Stromal cell of bone marrow (primary cell): ENCODE data around the gene OR5D13.

Experiments
- DNase-seq: peaks from one replicate; pipeline ENCODE4 v3.0.0-alpha.2; 2012; ENCODE audit warnings: low read depth

OR5D13 gene

GRCh38 chr11:55773138-55773537 is at the start of gene OR5D13:
TSS of gene OR5D13 (plus strand) at chr11:55773438. CDS start at chr11:55773438, 0 bp downstream.
- DNase-seq: no peak

GRCh38 chr11:55726715-55727324 is 46.4 kb upstream of the OR5D13 start:
- DNase-seq: no peak

DNA sequence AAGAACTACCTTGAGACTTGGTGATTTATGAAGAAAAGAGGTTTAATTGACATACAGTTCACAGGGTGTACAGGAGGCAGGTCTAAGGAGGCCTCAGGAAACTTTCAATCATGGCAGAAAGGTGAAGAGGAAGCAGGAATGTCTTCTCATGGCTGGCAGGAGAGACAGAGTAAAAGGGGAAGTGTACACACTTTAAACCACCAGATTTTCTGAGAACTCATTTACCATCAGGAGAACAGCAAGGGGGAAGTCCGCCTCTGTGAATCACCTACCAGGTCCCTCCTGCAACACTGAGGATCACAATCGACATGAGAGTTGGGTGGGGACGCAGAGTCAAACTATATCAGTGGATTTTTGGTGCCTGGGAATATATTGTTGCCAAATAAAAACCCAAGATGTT is 40.3 kb upstream of the OR5D13 start:
- no peak for DNase-seq

- DNase-seq: no peak
Measured at GRCh38 chr11:55791606-55792005, 18.4 kb downstream of the OR5D13 start.

DNA sequence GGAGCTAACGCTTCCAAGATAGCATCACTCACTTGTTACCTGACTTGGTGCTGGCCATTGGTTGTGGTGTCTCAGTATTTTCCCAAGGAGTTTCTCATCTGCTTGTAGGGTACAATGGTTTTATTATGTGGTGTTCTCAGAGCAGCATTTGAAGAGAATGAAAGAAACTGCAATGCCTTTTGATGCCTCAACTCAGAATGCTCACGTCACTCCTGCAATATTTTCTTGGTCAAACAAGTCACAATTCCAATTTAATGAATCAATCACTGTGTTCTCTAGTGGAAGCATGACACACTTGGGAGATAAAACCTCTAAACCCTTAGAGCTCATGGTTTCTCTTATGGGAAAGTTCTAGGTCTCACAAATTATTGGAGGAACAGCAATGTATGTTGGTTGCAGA is 20.1 kb downstream of the OR5D13 start:
- DNase-seq: no peak

DNA sequence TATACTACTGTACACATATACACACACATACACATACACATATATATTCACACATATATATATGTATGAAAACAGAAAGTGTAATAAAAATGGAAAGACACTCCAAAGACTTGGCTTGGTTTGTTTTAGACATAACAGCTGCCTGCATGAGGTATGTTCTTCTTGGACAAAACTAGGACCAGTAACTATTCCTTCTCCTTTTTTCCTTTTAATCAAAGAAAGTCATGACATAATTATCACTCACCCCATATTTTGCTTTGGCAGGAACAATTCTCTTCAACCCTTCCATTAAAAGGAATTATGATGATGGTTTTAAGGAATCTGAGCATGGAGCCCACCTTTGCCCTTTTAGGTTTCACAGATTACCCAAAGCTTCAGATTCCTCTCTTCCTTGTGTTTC is 22.0 kb downstream of the OR5D13 start, which contains the start of gene OR5D14:
OR5D14 (plus strand) TSS at position 301 of the 400 bp plus-strand sequence; CDS start at position 301, 0 bp downstream.
- DNase-seq: no peak

DNA sequence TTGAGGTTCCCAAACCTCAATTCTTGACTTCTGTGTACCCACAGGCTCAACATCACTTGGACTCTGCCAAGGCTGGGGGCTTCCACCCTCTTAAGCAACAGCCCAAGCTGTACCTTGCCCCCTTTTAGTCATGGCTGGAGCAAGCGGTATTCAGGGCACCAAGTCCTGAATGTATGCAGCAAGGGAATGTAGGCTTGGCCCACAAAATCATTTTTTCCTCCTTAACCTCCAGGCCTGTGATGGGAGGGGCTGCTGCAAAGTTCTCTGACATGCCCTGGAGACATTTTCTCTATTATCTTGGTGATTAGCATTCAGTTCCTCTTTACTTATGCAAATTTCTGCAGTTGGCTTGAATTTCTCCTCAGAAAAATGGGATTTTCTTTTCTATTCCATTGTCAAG is 33.0 kb downstream of the OR5D13 start:
- DNase-seq: no peak

GRCh38 chr11:55811067-55811466 is 37.8 kb downstream of the OR5D13 start, which contains the start of gene OR5L1:
TSS of gene OR5L1 (plus strand) at chr11:55811367. CDS start at chr11:55811467, 100 bp downstream.
- no peak for DNase-seq

DNA sequence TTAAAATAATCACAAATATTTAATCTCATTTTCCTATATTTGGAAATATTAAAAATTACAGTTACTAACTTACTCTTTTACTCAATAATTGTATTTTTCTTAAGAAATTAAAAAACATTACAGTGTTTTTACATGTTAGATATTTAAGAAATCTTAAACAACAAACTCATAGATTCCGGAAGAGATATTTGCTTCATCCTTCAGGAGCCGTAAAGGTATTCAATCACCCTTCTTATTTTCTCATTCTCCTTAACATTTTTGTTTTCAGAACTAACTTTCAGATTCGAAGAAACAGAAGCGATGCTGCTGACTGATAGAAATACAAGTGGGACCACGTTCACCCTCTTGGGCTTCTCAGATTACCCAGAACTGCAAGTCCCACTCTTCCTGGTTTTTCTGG is 46.1 kb downstream of the OR5D13 start, which contains the start of gene OR5D18:
OR5D18 (plus strand) TSS at position 301 of the 400 bp plus-strand sequence; CDS start at position 301, 0 bp downstream.
- no peak for DNase-seq
